Measurements from ENCODE around the gene PAX7. TPM values are rescaled to one million over a fixed set of nuclear protein-coding genes. Genes with fewer than 3 reads are reported as not detected.

Gene PAX7
- total and polyA plus RNA-seq, 9 of the 15 experiments (the other 6 are each of a cell fraction or from before 2014, with no cell fraction given), result not detected

GRCh38 chr1:18735224-18735997 lies 104.8 kb downstream of the PAX7 start:
- H3K27ac ChIP-seq (ENCODE audit: extremely low read depth, low read depth, low read length), result no peak overlapping the region
- no peak overlapping the region for H2AFZ ChIP-seq (ENCODE audit: low read depth, low read length)
- in situ Hi-C loops (cut with MboI), result no loop called here
- TF ChIP-seq GABPB2 (CRISPR knock-in tag; conservative IDR thresholded peaks at IDR 0.05), result no peak
- peak; percentile 50; the same call in 1 of the 2 replicates for TF ChIP-seq ZNF24 (IDR thresholded peaks at IDR 0.05)
- FAIRE-seq (no peak), ATAC-seq (no peak), DNase-seq (ENCODE audit: extremely low read depth in 1 of 4, low spot score in 3 of 4) (no peak)
- intact Hi-C loops (cut with micrococcal nuclease), result no loop called here
- H3K9me3 ChIP-seq (replicated peaks; ENCODE audit: control insufficient read depth, insufficient read depth, low read depth, low read length), result no peaks in the 10 kb centered on the region
- peaks cover 43 to 84% of the 10 kb centered on the region in 2 experiments for H3K27me3 ChIP-seq (ENCODE audit: control insufficient read depth in 2 of 2, insufficient read depth in 2 of 2, low read length in 2 of 2)
- H3K4me1 ChIP-seq (replicated peaks in 1 of 2; ENCODE audit: control insufficient read depth in 2 of 2, insufficient read depth in 2 of 2, low read length in 2 of 2), result no peaks in the 10 kb centered on the region
- POLR2A ChIA-PET, result interaction anchor here (1.0 to 1.2 kb wide), 2 partner anchors 14 to 52 kb away, joined by 3 read pairs; no protein-coding TSS in a partner anchor
- H3K9me1 ChIP-seq (ENCODE audit: control insufficient read depth, insufficient read depth, low read length), result peaks cover 3% of the 10 kb centered on the region
- no TSS peak for BruUV-seq (replicated peaks)
- H4K20me1 ChIP-seq (replicated peaks; ENCODE audit: control insufficient read depth, insufficient read depth, low read length), result peaks cover 26% of the 10 kb centered on the region
- H3K4me2 ChIP-seq (ENCODE audit: insufficient read depth, low read length), result no peak overlapping the region
- WGBS (ENCODE audit: insufficient coverage, low coverage, missing lambda C conversion rate), result under 1% methylated on average over 20 of the region's 22 CpGs
- H3K4me3 ChIP-seq, result no peak overlapping the region
- CTCF ChIA-PET (ENCODE audit: low intra/inter-chr PET ratio), result no interaction called here
- H3K36me3 ChIP-seq (ENCODE audit: control insufficient read depth, insufficient read depth, low read length), result no peaks in the 10 kb centered on the region
- no peak overlapping the region for H3K9ac ChIP-seq (ENCODE audit: insufficient read depth in 1 of 2, low read depth in 2 of 2, low read length in 2 of 2)
- H3K79me2 ChIP-seq (ENCODE audit: control insufficient read depth, insufficient read depth, low read length), result no peaks in the 10 kb centered on the region

GRCh38 chr1:18736958-18737357 lies 106.3 kb downstream of the PAX7 start:
- DNase-seq (ENCODE audit: extremely low read depth in 1 of 4, low spot score in 3 of 4) (no peak), FAIRE-seq (no peak), ATAC-seq (no peak)
- no peaks in the 10 kb centered on the region for H3K79me2 ChIP-seq (ENCODE audit: control insufficient read depth, insufficient read depth, low read length)
- H3K4me3 ChIP-seq, result no peak overlapping the region
- no peaks in the 10 kb centered on the region for H3K4me1 ChIP-seq (replicated peaks in 1 of 2; ENCODE audit: control insufficient read depth in 2 of 2, insufficient read depth in 2 of 2, low read length in 2 of 2)
- in situ Hi-C loops (cut with MboI), result no loop called here
- no peak overlapping the region; a peak in 1 of 4 replicates for H3K9ac ChIP-seq (ENCODE audit: insufficient read depth in 1 of 2, low read depth in 2 of 2, low read length in 2 of 2)
- H3K36me3 ChIP-seq (ENCODE audit: control insufficient read depth, insufficient read depth, low read length), result no peaks in the 10 kb centered on the region
- H3K9me3 ChIP-seq (replicated peaks; ENCODE audit: control insufficient read depth, insufficient read depth, low read depth, low read length), result no peaks in the 10 kb centered on the region
- no peak overlapping the region for H2AFZ ChIP-seq (ENCODE audit: low read depth, low read length)
- no peak overlapping the region for H3K27ac ChIP-seq (ENCODE audit: extremely low read depth, low read depth, low read length)
- ChIA-PET POLR2A (interaction anchor here (0.7 kb wide), 1 partner anchor 15 kb away, joined by 3 read pairs; no protein-coding TSS in a partner anchor), CTCF (ENCODE audit: low intra/inter-chr PET ratio) (no interaction called here)
- WGBS (ENCODE audit: insufficient coverage, low coverage, missing lambda C conversion rate), result 0% methylated on average over 6 of the region's 6 CpGs
- H3K27me3 ChIP-seq (ENCODE audit: control insufficient read depth in 2 of 2, insufficient read depth in 2 of 2, low read length in 2 of 2), result peaks cover 37 to 79% of the 10 kb centered on the region in 2 experiments
- no TSS peak for BruUV-seq (replicated peaks)
- intact Hi-C loops (cut with micrococcal nuclease), result no loop called here
- peaks cover 26% of the 10 kb centered on the region for H4K20me1 ChIP-seq (replicated peaks; ENCODE audit: control insufficient read depth, insufficient read depth, low read length)
- H3K4me2 ChIP-seq (ENCODE audit: insufficient read depth, low read length), result no peak overlapping the region
- TF ChIP-seq ZNF609 (CRISPR knock-in tag; IDR thresholded peaks at IDR 0.05; ENCODE audit: borderline replicate concordance) (no peak), ZNF282 (CRISPR knock-in tag; IDR thresholded peaks at IDR 0.05) (no peak)
- peaks cover 3% of the 10 kb centered on the region for H3K9me1 ChIP-seq (ENCODE audit: control insufficient read depth, insufficient read depth, low read length)
